ENCODE measurements around the gene SLTM.

GRCh38 chr15:58839485-58839884 is 94.0 kb downstream of the SLTM start:
- TF ChIP-seq CTCF (IDR thresholded peaks at IDR 0.05; ENCODE audit: low read depth, low read length, poor library complexity, severe bottlenecking) (peak; percentile 14), EZH2phosphoT487 (IDR thresholded peaks at IDR 0.05; ENCODE audit: borderline replicate concordance, low read length) (no peak)

Data from DOHH2 (cell line).